ENCODE results near the gene PHKA2.
"Not testable (repeated sequence)": the region's sequence is repeated elsewhere in the genome, so short reads cannot be mapped to it uniquely, and the experiment has no call there.

Gene PHKA2

GRCh38 chrX:18855919-18856644 is 127.8 kb downstream of the PHKA2 start:
- DNase-seq = no peak

DNA sequence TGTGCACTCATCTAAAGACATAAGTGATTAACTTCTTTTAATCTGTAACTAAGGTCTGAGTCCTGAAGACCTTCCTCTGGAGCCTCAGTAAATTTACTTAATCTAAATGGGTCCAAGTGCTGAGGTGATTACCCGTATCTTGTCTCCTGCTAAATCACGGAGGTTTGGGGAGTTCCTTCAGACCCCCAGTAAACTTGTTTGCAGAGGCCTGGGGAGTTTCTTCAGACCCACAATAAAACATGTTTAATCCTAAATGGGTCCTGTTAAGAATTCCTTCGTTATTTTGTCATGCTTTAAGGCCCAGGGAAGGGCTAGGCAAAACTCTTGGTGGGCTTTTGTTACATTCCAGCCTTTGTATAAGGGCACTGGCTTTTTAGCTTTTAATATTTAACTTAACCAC is 136.0 kb downstream of the PHKA2 start:
- not testable (repeated sequence) for DNase-seq
